ENCODE results near the gene LPP. TPM values are rescaled to one million over a fixed set of nuclear protein-coding genes. Genes with fewer than 3 reads are reported as not detected.
A peak's percentile ranks its signal among the peaks of the same experiment; 100 is the strongest.
"Not testable (repeated sequence)": the region's sequence is repeated elsewhere in the genome, so short reads cannot be mapped to it uniquely, and the experiment has no call there.

LPP gene, protein sequence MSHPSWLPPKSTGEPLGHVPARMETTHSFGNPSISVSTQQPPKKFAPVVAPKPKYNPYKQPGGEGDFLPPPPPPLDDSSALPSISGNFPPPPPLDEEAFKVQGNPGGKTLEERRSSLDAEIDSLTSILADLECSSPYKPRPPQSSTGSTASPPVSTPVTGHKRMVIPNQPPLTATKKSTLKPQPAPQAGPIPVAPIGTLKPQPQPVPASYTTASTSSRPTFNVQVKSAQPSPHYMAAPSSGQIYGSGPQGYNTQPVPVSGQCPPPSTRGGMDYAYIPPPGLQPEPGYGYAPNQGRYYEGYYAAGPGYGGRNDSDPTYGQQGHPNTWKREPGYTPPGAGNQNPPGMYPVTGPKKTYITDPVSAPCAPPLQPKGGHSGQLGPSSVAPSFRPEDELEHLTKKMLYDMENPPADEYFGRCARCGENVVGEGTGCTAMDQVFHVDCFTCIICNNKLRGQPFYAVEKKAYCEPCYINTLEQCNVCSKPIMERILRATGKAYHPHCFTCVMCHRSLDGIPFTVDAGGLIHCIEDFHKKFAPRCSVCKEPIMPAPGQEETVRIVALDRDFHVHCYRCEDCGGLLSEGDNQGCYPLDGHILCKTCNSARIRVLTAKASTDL
- polyA plus RNA-seq (ENCODE audit: insufficient read length in 3 of 3): 10 to 100 TPM; 22.8 to 30.0 (median 26.9) TPM
- long read RNA-seq, donor 1, partial matches to known transcripts: 10 of 10 reads
- long read RNA-seq, donor 1, other reads (novel, unspliced or antisense): 0 of 10 reads
- long read RNA-seq, donor 2: 0 reads
- long read RNA-seq, donor 3: 0 reads
- long read RNA-seq, donor 4: 0 reads
- long read RNA-seq, donor 5: 0 reads
- long read RNA-seq, donor 6: 0 reads
- long read RNA-seq, donor 7: 0 reads
- long read RNA-seq, donor 8: 0 reads
- long read RNA-seq, donor 9: 0 reads
- long read RNA-seq, donor 10: 0 reads
- long read RNA-seq, donor 11, partial matches to known transcripts: 8 of 8 reads
- long read RNA-seq, donor 11, other reads (novel, unspliced or antisense): 0 of 8 reads
- long read RNA-seq, donor 12: 0 reads
- long read RNA-seq, donor 13: 0 reads
- long read RNA-seq, donor 14: 0 reads
- long read RNA-seq, donor 15: 0 reads
- long read RNA-seq, donor 16: 0 reads

DNA sequence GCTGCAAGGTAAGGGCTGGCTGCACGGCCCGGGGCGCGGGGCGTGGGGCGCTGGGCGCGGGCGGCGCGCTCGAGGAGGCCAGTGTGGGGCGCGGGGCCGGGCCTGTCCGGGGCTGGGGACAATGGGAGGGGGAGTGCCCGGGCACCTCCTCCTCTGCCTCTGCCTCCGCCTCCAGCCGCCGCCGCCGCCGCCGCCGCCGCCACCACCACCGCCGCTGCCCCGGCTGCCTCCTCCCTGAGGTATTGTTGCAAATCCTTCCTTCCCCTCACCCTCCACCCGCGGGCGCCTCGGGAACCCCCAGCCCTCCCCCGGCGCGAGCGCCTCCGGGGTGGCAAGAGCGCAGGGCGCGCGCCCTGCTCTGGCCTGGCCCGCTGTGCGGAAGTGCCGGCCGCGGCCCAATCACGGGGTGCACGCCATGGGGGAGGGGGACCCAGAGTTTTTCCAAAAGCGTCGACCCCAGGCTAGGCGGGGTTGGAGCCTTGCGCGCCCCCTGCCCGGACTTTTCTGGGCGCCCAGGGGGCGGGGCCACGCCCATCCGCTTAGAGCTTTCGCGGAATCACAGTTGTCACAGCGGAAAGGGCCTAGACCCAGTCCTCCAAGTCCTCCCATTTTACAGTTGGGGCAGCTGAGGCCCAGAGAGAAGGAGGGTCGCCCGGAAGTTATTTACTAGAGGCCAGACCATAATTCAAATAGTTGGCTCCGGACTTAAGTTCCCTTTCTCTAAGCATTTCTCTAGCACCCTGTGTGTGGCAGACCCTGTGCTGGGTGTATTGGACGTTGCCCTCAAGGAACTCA, at the start of gene LPP:
Gene LPP, plus strand, starts transcription at position 144 of the 795 bp plus-strand sequence. CDS start 251,964 bp downstream, outside the sequence.
- peak; percentile 67 for DNase-seq

GRCh38 chr3:188106006-188106405, 48.0 kb upstream of the LPP start:
- DNase-seq: no peak

- DNase-seq: no peak
These were observed 47.5 kb upstream of the LPP start for GRCh38 chr3:188106454-188106853.

DNA sequence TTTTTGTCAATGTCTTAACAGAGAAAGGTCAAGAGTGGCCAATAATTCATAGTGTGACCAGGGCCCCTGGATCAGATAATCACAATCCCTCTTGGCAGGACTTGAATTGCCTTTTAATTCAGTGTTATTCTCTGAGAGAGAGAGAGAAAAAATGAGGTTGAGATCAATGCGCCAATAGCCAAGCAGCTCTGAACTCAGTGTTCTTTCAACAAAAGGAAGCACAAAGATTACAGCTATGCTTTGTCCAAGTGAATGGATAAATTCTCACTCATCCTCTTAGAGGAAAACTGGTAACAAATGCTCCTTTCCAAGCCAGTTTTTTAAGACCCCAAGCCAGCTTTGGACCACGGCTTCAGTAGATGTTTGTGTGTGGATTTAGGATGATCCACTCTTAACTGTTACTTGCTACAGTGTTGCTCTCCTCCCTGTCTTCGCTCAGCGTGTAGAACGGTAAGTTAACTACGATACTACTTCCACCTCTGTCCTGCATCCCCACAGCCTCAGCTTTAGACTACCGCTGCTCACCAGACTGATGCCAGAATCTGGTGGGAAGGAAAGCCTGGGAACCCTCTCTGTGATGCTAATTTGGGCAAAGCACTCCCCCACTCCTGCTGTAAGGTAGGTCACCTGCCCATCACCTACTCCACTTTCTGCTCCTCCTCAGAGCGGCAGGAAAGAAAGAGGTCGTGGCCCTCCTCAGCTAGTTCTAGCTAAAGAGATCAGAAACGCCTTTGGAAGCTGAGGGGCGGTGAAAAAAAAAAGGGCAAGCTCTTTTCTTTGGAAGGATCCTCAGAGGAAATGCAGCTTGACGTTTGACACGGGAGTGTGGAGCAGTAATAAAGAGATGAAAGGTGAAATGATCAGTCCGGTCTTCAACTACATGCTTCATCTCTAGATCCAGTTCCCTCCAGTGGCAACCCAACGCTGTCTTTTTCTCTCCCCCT, 46.8 kb upstream of the LPP start:
- no peak for DNase-seq

DNA sequence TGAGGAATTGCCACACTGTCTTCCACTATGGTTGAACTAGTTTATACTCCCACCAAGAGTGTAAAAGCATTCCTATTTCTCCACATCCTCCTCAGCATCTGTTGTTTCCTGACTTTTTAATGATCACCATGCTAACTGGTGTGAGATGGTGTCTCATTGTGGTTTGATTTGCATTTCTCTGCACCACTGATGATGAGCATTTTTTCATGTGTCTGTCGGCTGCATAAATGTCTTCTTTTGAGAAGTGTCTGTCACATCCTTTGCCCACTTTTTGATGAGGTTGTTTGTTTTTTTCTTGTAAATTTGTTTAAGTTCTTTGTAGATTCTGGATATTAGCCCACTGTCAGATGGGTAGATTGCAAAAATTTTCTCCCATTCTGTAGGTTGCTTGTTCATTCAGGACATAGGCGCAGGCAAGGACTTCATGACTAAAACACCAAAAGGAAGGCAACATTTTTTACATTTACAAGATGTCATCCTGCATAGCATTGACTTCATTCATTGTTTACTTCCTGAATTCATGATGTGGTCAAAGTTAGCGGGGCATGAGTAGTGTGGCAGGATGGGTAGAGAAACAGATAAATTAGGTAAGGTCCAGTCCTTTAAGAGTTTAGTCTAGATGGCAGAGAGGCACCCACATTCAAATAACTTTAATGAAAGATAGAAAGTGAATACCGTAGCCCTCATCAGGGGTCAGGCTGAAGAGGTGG, 45.1 kb upstream of the LPP start:
- no peak for DNase-seq

- DNase-seq: no peak
These were observed 42.9 kb upstream of the LPP start for GRCh38 chr3:188111002-188111584.

DNA sequence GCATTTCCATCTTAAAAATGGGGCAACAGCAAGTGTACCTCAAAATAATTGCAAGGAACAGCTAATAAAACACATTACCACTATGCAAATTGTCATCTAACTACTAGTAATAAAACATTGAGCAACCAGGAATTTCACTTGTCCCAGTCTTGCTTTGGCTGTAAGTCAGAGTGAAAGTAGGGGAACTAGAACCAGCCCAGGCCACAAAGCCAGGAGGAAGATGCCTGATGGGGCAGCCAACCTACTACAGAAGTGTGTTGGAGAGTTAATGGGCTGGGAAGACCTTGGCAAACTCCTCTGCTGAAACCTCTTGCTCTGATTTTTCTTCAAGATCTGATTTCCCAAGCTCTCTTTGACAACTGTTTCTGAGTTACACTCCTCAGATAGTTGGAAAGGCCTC, 40.2 kb upstream of the LPP start:
- DNase-seq: no peak

DNA sequence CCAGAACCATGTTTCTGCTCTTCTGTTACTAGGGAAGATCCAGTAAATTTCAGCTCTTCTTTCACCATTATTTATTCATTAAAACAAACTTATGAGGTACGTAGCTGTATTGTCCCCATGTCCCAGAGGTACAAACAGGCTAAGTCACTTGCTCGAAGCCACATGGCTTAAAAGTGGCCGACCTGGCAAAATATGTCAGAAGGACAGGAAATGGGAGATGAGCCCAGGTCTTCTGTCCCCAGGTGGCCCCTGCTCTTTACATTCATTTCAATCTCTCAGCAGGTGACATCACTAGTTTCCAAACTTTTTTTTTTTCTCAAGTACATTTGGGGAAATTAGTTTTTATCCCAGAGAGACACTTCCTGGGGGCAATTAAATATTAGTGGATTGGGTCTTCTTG, 34.1 kb upstream of the LPP start:
- DNase-seq: no peak

DNA sequence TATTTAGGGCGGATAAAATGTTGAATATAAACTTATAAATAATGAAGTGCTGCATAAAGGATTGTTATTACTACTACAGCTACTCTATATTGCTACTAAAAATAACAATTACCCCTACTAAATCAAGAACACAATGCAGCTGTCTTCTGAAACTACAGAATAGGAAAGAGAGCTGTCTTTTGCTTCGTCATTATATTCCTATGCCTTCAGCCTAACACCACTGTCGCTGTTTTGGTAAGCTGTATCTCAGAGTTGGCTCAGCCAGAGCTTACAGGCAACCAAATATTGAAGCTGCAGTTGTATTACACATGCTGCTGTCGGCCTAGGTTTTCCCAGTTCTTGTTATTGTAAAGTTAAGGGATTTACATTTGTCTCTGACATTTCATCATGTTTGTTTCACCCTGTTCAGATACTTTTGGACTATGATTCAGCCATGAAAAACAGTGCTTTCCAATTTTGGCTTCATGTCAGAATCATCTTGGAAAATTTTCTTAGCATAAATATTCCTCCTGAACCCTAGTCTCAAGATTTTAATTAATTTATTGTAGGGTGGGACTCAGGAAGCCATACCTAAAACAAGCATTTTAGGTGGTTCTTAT, 31.3 kb upstream of the LPP start:
- DNase-seq: no peak

DNA sequence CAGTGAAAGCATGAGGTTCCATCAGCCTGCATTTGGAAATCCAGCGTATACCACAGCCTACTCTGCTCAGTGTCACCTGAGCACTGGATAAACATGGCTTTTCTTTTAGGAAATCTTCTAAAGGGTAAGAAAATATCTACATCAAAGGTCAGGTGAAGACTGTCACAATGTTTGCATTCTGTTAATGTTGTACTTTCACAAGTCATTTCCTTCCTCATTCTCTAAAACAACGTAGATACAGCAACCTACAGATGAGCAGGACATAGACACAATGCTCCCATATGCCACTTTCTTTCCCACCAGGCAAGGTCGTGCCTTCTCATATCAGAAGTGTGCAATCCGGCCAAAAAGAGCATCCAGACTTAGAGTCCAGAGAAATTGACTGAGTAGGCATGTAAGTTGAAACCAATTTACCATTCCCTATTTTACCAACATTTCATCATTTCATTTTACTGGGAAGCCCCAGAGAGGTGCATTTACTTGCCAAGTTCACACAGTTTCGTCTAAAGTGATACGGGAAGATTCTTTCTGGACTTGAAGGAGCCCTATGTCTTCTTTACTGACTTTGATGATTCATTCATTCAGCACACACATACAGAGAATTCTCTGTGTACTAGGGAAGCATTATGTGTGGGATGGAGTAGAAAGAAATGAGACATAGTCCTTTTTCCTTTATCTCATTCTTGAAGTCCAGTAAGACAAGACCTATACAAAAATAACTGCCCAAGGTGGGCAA, 30.6 kb upstream of the LPP start:
- no peak for DNase-seq

DNA sequence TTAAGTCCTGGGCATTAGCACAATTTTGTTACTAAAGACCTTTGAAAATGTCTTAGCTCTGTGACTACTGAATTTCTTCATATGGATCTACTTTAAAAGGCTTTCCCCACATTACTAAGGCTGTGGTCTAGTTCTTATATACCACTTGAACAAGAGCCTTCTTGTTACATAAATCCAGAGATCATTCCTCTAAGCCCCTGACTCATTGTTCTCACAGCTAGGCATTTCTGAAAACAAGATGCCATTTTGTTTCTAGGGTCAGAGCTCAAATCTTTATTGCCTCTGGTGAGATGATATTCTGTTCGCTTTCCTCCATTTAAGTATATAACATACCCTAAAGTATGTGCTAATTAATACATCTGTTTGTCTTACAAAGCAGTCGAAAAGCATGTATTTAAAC, 29.8 kb upstream of the LPP start:
- DNase-seq: no peak

- DNase-seq: no peak
These were observed 28.9 kb upstream of the LPP start for GRCh38 chr3:188125076-188125475.

GRCh38 chr3:188126276-188126675, 27.7 kb upstream of the LPP start:
- no peak for DNase-seq

GRCh38 chr3:188126934-188127333, 27.0 kb upstream of the LPP start:
- no peak for DNase-seq

- DNase-seq: no peak
These were observed 25.1 kb upstream of the LPP start for GRCh38 chr3:188128905-188129304.

DNA sequence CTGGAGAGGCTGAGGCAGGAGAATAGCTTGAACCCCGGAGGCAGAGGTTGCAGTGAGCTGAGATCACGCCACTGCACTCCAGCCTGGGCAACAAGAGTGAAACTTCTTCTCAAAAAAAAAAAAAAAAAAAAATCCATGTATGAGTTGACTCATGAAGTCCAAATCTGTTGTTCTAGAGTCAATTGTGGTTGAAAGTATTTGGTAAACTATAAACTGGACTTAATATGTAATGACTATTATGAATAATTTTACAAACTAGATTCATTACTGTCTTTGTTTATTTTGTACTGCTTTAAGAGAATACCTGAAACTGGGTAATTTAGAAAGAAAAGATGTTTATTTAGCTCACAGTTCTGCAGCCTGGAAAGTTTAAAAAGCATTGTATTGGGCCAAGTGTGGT, 22.9 kb upstream of the LPP start:
- DNase-seq: not testable (repeated sequence)

DNA sequence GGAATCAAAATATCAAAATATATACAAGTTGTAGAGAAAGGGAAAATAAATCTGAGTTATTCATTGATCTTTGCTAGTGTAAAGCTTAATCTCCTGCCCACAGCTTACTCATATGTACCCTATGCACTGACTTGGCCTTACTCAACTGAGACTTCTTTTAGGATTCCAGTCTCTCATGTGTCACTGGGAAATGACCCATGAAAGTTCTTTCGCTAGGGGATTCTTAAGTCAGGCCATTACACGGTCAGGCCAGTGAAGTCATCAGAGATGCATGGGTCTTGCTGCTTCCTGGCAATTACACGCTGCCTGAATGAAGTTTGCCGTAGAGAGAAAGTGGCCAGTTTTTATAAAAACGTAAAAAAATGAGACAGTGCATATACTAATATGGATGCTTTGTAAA, 20.7 kb upstream of the LPP start:
- DNase-seq: no peak

- DNase-seq: no peak
These were observed 20.3 kb upstream of the LPP start for GRCh38 chr3:188133646-188134045.
